NCI-H187 treated with DMSO at 0.1 percent for 48 hours (cell line): ENCODE data around the gene ARHGAP26.
A peak's percentile ranks its signal among the peaks of the same experiment; 100 is the strongest.

Experiments
- DNase-seq: peaks from one replicate; lab custom pipeline; 2025; lab: John Stamatoyannopoulos, UW

ARHGAP26 gene

GRCh38 chr5:143222287-143223231 is 452.4 kb downstream of the ARHGAP26 start:
- DNase-seq, result peak; percentile 97

- no peak for DNase-seq
These were observed 454.5 kb downstream of the ARHGAP26 start for GRCh38 chr5:143224672-143225071.

- DNase-seq, result no peak
These were observed 455.3 kb downstream of the ARHGAP26 start for GRCh38 chr5:143225511-143225910.

- no peak for DNase-seq
These were observed 456.2 kb downstream of the ARHGAP26 start for GRCh38 chr5:143226361-143226760.

- DNase-seq, result no peak
These were observed 456.7 kb downstream of the ARHGAP26 start for GRCh38 chr5:143226872-143227271.

- no peak for DNase-seq
These were observed 457.1 kb downstream of the ARHGAP26 start for GRCh38 chr5:143227301-143227700.

- DNase-seq, result no peak
These were observed 458.6 kb downstream of the ARHGAP26 start for GRCh38 chr5:143228597-143229293.

- DNase-seq, result no peak
These were observed 459.3 kb downstream of the ARHGAP26 start for GRCh38 chr5:143229426-143229895.

- DNase-seq, result no peak
These were observed 459.9 kb downstream of the ARHGAP26 start for GRCh38 chr5:143229896-143230675.

GRCh38 chr5:143230676-143230996 is 460.5 kb downstream of the ARHGAP26 start:
- no peak for DNase-seq

- DNase-seq, result no peak
These were observed 461.2 kb downstream of the ARHGAP26 start for GRCh38 chr5:143231416-143231815.

GRCh38 chr5:143231973-143232812 is 462.0 kb downstream of the ARHGAP26 start:
- no peak for DNase-seq

GRCh38 chr5:143233031-143233430 is 462.9 kb downstream of the ARHGAP26 start:
- DNase-seq, result no peak

- no peak for DNase-seq
These were observed 464.1 kb downstream of the ARHGAP26 start for GRCh38 chr5:143234162-143234842.

GRCh38 chr5:143235423-143235822 is 465.2 kb downstream of the ARHGAP26 start:
- DNase-seq, result no peak

- no peak for DNase-seq
These were observed 466.5 kb downstream of the ARHGAP26 start for GRCh38 chr5:143236682-143237081.

GRCh38 chr5:143237664-143238063 is 467.5 kb downstream of the ARHGAP26 start:
- no peak for DNase-seq

- no peak for DNase-seq
These were observed 468.4 kb downstream of the ARHGAP26 start for GRCh38 chr5:143238620-143239019.

- no peak for DNase-seq
These were observed 469.8 kb downstream of the ARHGAP26 start for GRCh38 chr5:143239882-143240518.

GRCh38 chr5:143241892-143242291 is 471.7 kb downstream of the ARHGAP26 start:
- no peak for DNase-seq
